SK-N-DZ (cell line): ENCODE measurements around the gene TSPEAR.
"Not testable (repeated sequence)": the region's sequence is repeated elsewhere in the genome, so short reads cannot be mapped to it uniquely, and the experiment has no call there.

Source experiments
- DNase-seq: peaks from one replicate; pipeline ENCODE4 v3.0.0-alpha.2; 2015; ENCODE audit warnings: low spot score

TSPEAR gene

DNA sequence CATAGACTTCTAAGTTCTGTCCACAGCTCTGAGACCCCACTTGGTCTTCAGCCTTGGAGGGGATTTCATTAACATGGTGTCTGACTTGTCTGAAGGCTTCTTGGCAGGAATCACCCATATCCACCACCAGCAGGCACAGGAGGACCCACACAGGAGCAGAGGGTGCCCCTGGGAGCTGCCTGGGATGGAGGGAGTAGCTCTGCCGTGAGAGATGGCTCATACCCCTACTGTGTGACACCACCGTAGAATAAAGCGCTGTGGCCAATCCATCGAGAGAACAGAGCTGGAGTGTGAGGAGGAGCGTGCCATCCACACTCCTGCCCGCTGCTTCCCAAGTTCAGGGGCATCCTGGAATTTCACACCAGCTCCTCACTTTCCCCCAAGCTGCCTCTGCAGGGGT, 26.3 kb downstream of the TSPEAR start:
- not testable (repeated sequence) for DNase-seq

DNA sequence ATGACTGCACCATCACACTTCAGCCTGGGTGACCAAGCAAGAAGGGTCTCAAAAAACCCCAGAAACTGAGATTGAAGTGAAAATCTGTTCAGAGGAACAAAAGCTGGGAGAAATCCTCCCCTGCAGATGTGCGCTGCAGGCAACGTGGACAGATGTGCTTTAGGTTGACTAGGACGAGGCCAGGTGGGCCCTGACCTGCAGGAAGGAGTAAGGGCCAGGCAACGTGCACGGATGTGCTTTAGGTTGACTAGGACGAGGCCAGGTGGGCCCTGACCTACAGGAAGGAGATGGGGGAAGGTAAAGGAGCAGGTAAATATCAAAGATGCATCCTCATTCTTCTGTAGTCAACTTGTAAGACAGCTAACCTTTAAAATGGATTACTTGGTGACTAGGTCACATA, 26.9 kb downstream of the TSPEAR start:
- DNase-seq = no peak

DNA sequence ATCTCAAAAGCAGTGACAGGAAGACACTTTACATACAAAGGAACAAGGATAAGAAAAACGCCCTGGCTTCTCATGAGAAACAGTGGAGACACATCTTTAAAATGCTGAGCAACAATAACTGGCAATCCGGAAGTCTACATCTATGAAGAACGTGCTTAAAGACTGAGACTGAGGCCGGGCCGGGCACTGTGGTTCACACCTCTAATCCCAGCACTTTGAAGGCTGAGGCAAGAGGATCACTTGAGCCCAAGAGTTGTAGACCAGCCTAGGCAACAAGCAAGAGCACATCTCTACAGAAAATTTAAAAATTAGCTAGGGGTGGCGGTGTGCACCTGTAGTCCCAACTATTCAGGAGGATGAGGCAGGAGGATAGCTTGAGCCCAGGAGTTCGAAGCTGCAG, 27.3 kb downstream of the TSPEAR start:
- no peak for DNase-seq

DNA sequence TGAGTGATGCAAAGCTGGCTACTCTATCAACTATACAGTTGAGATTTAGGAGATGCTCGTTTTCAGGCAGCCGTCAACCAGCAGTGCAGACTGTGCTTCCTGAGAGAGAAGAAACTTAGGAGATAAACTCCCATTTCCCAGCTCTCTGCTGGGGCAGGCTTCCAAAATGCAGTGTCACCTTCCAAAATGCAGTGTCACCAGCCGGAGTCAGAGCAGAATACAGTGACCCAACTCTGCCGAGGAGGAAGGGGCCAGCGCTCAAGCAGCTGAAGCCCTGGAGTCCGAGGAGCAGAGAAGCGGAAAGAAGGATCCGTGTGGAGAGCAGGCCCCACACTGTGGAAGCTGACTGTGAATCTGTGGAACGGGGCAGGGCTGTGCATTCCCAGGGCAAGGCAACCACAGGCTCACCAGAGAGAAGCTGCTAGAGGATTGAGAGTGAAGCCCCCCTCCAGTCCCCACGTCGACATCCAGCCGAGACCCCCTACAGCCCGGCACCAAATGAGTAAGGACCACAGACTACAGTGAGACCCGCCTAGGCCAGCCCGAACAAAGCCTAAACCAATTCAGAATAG, 28.7 kb downstream of the TSPEAR start:
- no peak for DNase-seq

DNA sequence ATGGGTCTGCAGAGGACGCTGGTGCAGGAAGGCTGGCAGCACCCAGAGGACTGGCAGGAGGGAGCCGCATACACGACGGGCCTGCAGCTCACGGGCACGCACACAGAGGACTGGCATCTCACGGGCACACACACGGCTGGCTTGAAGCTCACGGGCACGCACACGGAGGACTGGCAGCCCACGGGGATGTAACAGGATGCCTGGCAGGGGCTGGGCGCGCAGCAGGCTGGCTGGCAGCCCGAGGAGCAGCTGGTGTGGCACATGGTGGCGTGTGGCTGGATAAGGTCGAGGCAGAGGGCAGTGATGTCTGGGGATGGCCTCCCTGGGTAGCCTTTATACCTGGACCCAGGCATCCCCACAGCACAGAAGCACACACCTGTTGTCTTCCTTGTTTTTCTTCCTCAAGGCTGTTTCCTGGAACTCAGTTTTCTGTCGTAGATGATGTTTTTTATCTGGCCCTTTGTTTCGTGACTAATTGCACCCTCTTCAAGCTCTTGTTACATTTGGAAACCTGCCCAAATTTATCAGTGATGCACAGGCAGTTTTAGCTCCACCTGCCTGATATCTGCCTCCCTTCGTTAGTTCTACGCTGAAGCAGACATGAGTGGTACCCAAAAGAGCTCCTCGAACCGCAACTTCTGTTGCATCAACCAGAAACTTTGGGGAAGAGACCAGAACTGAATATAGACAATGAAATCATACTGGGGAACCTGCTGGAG, 29.4 kb downstream of the TSPEAR start, which contains the start of gene KRTAP12-1:
Gene KRTAP12-1 (minus strand): TSS at position 303 of the 719 bp plus-strand sequence. CDS start 40 bp downstream, at position 263.
- no peak for DNase-seq

DNA sequence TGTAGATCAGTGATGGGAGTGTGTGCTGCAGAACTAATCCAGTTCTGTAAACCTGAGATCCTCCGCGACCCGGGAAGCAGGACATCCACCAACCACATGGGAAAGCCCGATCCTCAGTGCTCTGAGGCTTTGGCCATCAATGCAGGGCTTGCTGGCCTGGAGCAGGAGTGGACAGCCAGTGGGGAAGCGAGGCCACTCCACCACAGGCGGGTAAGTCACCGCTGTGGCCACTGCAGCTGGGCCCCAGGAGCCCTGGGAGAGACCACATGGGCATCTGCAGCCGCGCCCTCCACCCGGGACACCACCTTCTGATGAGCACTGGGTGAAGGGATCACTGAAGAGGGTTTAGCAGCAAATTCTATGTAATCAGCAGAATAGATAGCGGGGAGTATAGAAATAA, 30.2 kb downstream of the TSPEAR start:
- DNase-seq = no peak

DNA sequence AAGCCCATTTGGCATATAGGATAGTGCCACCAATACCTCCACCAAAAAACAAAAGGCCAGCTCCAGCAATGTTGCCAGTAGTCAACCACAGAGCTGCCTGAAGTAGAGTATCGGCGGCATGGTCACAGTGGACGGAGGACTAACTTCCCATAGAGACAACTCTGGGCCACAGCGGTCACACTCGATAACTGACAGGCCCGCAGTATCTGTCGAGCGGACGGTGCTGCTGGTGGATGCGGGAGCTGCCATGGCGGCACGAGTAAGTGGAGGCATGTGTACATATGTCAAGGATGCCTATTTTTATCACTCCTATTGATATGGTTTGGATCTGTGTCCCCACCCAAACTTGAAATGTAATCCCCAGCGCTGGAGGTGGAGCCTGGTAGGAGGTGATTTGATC, 33.5 kb downstream of the TSPEAR start:
- DNase-seq = no peak

DNA sequence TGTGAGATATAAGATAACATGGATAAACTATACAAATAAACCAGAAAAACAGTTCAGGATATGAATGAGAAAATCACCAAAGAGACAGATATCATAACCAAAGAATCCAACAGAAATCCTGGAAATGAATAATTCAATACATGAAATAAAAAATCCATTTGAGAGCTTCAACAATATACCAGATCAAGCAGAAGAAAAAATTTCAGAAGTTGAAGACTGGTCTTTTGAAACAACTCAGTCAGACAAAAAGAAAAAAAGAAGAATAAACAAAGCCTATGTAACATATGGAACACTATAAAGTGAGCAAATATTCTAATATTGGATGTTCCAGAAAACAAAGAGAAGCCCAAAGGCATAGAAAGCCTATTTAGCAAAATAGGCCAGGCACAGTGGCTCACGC, 39.5 kb downstream of the TSPEAR start:
- DNase-seq = no peak

DNA sequence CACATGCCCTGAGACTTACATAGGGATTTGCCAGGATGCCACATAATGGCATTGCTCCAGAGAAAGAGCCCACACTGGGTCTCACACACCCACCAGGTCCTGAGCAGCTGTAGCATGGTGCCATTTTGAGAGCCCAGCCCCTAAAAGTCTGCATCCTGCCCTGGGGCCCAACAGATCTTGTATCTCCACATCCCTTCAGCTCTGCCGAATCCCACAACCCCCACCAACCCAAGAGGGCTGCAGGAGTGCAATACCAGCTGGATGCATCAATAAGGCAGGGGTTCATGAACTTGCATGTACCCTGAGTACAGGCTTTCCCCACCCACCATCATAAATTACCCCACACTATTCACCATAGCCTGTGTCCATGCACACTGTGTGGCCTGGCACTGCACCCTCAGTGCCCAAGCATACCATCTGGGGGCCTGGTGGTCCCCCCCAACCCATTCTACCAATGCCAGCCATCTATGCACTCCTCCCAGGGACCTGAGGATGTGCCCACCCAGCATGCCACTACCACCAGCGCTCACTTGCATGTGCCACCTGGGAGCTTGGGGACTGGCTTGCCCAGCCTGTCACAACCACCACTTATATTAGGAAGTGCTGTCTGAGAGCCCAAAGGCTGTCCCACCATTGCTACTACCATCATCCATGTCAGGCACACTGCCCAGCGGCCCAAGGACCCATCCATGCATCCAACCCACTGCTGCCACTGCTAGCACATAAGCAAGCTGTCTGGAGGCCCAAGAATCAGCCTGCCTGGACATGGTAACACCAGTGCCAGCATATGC, 40.5 kb downstream of the TSPEAR start:
- no peak for DNase-seq

DNA sequence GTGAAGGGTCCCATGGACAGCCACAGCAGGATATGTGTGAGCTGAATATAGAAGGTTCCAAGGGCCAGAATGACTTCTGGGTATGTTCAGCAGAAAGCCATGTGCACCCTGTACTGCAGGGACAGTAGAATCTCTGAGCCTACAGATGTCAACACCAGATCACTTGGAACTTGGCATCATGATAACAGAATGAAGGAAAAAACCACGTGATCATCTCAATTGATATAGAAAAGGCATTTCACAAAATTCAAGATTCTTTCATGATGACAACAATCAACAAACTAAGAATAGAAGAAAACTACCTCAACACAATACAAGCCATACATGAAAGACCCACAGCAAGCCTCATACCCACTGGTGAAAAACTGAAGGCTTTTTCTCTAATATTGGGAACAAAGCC, 43.8 kb downstream of the TSPEAR start:
- DNase-seq = no peak

DNA sequence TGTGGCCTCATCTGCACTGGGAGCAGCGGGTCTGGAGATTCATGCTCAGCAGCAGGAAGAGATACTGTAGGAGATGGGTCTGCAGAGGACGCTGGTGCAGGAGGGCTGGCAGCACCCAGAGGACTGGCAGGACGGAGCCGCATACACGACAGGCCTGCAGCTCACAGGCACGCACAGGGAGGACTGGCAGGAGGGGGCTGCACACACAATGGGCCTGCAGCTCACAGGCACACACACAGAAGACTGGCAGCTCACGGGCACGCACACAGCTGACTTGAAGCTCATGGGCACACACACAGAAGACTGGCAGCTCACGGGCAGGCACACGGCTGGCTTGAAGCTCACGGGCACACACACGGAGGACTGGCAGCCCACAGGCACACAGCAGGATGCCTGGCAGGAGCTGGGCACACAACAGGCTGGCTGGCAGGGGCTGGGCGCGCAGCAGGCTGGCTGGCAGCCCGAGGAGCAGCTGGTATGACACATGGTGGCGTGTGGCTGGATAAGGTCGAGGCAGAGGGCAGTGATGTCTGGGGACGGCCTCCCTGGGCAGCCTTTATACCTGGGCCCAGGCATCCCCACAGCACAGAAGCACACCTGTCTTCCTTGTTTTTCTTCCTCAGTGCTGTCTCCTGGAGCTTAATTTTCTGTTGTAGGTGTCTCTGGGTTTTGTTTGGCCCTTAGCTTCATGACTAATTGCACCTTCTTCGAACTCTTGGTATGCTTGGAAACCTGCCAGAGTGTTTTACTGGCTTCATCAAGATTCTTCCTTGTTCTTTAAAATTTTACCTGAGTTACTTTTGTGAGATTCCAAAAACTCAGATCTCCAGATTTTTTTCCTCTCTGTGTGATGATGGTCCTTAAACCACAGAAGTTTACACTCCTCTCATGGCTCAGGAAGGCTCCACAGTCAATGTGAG, 44.7 kb downstream of the TSPEAR start, which contains the start of gene KRTAP12-2:
Gene KRTAP12-2 (minus strand): TSS at position 527 of the 920 bp plus-strand sequence. CDS start 41 bp downstream, at position 486.
- DNase-seq = no peak

DNA sequence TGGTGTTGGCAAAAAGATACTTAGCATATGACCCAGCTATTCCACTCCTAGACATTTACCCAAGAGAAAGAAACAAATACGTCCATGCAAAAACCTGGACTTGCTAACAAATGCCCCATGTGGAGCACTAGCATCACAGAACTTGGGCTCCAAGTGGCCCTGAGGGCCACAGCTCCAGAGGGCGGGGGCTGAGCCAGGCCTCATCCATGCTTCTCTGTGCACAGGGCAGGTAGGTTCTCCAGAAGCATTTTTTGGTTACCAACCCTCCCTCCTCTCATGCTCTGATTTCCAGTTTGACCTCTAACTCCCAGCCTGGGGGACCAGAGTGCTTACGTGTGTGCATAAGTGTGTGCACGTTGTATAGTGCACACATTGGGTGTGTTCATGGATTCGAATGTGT, 46.7 kb downstream of the TSPEAR start:
- no peak for DNase-seq

DNA sequence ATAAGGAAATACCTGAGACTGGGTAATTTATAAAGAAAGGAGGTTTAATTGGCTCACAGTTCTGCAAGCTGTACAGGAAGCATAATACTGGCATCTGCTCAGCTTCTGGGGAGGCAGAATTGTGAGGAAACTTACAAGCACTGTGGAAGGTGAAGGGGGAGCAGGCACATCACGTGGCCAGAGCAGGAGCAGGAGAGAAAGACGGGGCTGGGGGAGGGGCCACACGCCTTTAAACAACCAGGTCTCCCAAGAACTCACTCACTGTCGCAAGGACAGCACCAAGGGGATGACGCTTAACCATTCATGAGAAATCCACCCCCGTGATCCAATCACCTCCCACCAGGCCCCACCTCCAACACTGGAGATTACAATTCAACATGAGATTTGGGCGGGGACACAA, 49.8 kb downstream of the TSPEAR start:
- not testable (repeated sequence) for DNase-seq

DNA sequence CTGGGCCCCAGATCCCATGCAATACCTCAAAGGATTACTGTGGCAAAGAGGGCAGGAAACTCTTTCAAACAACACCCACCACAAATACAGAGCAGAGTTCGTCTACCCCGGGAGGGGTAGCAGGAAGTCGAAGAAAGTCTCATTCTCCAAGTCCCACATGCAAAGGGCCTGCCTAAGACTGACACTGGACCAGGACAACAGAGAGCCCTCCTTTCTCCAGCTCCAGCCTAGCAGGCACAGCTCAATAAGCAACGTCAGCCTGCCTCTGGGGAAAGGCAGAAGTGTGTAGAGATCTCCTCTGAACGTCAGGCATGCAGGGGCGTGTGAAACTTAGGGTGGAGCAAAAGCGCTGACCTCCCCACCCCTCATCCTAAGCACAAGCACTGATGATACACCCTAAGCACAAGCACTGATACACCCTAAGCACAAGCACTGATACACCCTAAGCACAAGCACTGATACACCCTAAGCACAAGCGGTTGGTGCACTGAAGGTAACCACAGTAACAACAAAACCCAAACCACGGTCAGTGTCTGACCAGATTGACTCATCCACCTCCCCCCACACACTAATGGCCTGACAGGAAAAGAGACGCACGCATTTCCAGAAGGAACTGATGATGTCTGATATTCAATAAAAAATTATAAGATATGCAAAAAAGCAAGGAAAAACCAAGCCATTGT, 52.3 kb downstream of the TSPEAR start:
- DNase-seq = no peak

DNA sequence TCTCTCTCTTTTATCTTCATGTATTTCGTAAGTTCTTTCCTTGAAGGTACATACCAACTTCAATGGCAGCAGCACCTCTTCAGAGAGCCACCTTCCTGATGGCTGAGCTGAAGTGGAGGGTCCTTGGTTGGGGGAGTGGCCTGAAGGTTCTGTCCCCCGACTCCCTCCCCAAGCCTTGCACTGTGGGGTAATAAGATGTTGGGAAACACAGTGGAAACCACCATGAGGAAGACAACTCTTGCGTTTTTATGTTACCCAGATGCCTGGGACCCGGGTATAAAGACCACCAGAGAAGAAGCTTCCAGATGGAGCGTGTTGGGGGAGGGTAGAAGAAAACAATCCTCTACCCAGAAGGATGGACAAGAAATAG, 52.8 kb downstream of the TSPEAR start:
- DNase-seq = no peak

DNA sequence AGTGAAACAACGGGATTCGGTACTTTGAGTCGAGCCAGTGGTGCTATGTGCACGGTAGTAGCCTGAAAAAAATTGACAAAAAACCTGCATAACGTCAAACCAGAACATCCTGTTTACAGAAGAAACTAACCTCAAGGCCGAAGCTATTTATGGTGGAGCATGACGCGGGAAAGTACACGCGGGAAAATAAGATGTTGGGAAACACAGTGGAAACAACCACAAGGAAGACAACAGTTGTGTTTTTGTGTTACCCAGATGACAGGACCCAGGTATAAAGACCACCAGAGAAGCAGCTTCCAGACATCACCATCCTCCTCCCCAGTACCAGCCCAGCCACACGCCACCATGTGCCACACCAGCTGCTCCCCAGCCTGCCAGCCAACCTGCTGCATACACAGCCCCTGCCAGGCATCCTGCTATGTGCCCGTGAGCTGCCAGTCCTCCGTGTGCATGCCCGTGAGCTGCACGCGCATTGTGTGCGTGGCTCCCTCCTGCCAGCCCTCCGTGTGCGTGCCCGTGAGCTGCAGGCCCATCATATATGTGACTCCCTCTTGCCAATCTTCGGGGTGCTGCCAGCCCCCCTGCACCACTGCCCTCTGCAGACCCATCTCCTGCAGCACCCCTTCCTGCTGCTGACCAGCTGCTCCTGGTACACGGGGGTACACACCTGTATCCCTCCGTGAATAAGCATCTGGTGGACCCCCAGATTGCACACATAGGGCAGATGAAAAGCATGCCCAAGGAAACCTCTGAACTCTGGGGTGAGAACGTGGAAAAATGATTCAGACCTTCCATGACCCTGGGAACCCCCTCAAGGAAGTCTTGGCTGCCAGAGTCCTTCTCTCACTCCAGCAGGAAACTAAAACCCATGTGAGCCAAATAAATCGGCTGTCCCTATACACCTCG, 53.5 kb downstream of the TSPEAR start, which contains the start of gene KRTAP12-3:
Gene KRTAP12-3 (plus strand): TSS at position 298 of the 906 bp plus-strand sequence. CDS start 48 bp downstream, at position 346.
- DNase-seq = no peak

DNA sequence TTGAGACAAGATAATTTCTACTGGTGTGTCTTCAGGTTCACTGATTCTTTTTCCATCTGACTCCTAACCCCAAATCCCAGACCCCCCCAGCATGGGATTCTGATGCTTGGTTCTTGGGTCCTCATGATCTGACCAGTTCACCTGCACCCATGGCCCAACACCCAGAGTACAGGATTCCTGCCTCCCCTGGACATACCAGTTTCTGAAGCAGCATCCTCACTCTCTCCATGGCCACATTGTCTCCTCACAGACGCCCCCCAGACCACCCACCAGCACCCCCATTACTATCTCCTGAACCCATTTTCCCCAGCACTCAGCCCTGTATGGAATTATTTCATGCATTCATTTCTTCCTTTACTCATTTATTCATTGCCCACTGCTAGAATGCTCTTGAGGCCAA, 54.5 kb downstream of the TSPEAR start:
- DNase-seq = no peak

DNA sequence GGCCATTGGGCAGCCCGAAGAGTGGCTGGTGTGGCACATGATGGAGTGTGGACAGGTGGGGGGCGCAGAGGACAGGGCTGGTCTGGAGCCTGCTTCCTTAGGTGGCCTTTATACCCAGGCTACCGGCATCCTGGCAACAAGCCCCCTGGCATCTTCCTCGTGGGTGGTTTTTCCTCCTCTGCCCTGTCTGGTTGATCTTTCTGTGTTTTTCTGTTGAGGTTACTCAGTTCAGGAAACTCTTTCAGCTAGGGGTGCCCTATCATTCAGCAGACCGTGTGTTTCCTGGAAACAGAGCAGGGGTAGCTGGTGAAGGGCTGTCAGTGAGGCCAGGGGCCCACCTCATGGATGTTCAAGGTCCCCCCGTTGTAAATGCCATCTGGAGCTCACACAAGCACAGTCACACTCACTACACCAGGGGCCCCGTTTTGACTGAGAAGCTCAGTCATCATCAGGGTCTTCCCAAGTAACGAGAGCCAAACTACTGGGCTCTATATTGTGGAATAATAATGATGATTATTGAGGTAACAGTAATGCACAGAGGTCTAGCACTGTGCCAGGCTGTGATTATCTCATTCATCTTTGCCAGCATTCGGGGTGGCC, 56.7 kb downstream of the TSPEAR start, which contains the start of gene KRTAP12-4:
Gene KRTAP12-4 (minus strand): TSS at position 84 of the 600 bp plus-strand sequence. CDS start 45 bp downstream, at position 39.
- no peak for DNase-seq
